Stomach (tissue), 9 donors: ENCODE data around the gene EPHA6. TPM values are rescaled to one million over a fixed set of nuclear protein-coding genes. Genes with fewer than 3 reads are reported as not detected.

ENCODE experiments used
- DNase-seq, 2 donors: peaks; one replicate each; pipeline versions ENCODE4 v3.0.0 to v3.0.0-alpha.2; 2013 to 2019
- H3K27ac ChIP-seq, 5 donors: fragments of 200-600 bp in 4 of 5; sonication (generic) in 4 of 5; one replicate each; pipeline ENCODE4 v1.5.1; 2013 to 2019; ENCODE audit warnings: mild to moderate bottlenecking in 1 of 5, moderate library complexity in 1 of 5
- H3K27me3 ChIP-seq, 3 donors: fragments of 200-600 bp; sonication (generic); one replicate each; pipeline ENCODE4 v1.5.1; 2017 to 2019; ENCODE audit warnings: mixed run types in 1 of 3
- H3K36me3 ChIP-seq, 4 donors: fragments of 200-600 bp; sonication (generic); 1 replicate in 3 of 4; 2 replicates in 1 of 4; pipeline ENCODE4 v1.5.1; 2016 to 2019
- H3K4me1 ChIP-seq, 4 donors: fragments of 200-600 bp; sonication (generic); one replicate each; pipeline ENCODE4 v1.5.1; 2016 to 2019
- H3K4me3 ChIP-seq, 4 donors: fragments of 200-600 bp; sonication (generic) in 3 of 4; one replicate each; pipeline ENCODE4 v1.5.1; 2016 to 2019; ENCODE audit warnings: mild to moderate bottlenecking in 1 of 4
- H3K9me3 ChIP-seq, 4 donors: fragments of 200-600 bp; sonication (generic); one replicate each; pipeline ENCODE4 v1.5.1; 2016 to 2019
- CTCF ChIP-seq, 7 experiments: fragments of 450-650 bp in 4 of 7; fragments of 200-600 bp in 3 of 7; sonication (generic) in 3 of 7; IDR thresholded peaks; one replicate each; pipeline ENCODE4 v1.5.1; 2016 to 2019; ENCODE audit warnings: antibody characterized with exemption in 7 of 7, control low read depth in 2 of 7, mild to moderate bottlenecking in 1 of 7
- EP300 ChIP-seq: sonication (generic); formaldehyde crosslinking; IDR thresholded peaks from one replicate; pipeline ENCODE4 v1.6.1; 2017; ENCODE audit warnings: antibody characterized with exemption
- POLR2A ChIP-seq, 4 donors: fragments of 450-650 bp; IDR thresholded peaks; one replicate each; pipeline ENCODE4 v1.6.1; 2016; ENCODE audit warnings: antibody characterized with exemption in 4 of 4, control low read depth in 2 of 4, mild to moderate bottlenecking in 1 of 4, moderate library complexity in 1 of 4
- POLR2AphosphoS5 ChIP-seq, 3 donors: sonication (generic); formaldehyde crosslinking; IDR thresholded peaks; one replicate each; pipeline ENCODE4 v1.6.1; 2016; ENCODE audit warnings: antibody characterized with exemption in 3 of 3
- WGBS, 5 donors: extraction: QIAGEN DNeasy Blood & Tissue Kit in 3 of 5; methylation state at CpG; one replicate each; pipeline versions ENCODE4 v1.1.5 to v1.1.7; 2013 to 2018; 5-methylcytosine and 5-hydroxymethylcytosine counted together
- intact Hi-C: fragments of 100-400 bp; cut with DNase I; formaldehyde crosslinking; loops from one replicate; pipeline ENCODE4 v1.15.1; 2023; ENCODE audit warnings: low total_unique reads
- polyA plus RNA-seq, 3 donors: library from polyadenylated mRNA; stranded (reverse); fragments of 200-250 nt; gene quantifications; one replicate each; pipeline ENCODE4 v1.2.3, GENCODE V29; 2013
- total RNA-seq, 5 donors: library from RNA; depleted of rRNA; stranded (reverse); fragments of >200 nt; gene quantifications; one replicate each; pipeline versions ENCODE4 v1.1.0 to v1.2.3, GENCODE V29; 2014 to 2016
- donor health status: healthy with polysubstance abuse.
- donor health status: Bipolar disorder and iron deficiency.
- donor health status: healthy.

Gene EPHA6
- total and polyA plus RNA-seq, 8 donors = 0.18 to 179 (median 14.7) TPM; not detected in 4

GRCh38 chr3:96996009-96996408 lies 181.6 kb downstream of the EPHA6 start:
- H3K4me1 ChIP-seq = peaks cover 0 to 13% (median 0%) of the 10 kb centered on the region in 4 donors
- H3K27me3 ChIP-seq = no peaks in the 10 kb centered on the region
- WGBS, 5 donors = 38 to 66% (median 55%) methylated on average over 1 of the region's 1 CpG
- intact Hi-C loops = no loop called here
- DNase-seq = no peak
- peaks cover 0 to 6% (median 0%) of the 10 kb centered on the region in 4 donors for H3K9me3 ChIP-seq
- H3K27ac ChIP-seq = no peak overlapping the region
- H3K36me3 ChIP-seq = no peaks in the 10 kb centered on the region
- no peak overlapping the region for H3K4me3 ChIP-seq
- TF ChIP-seq POLR2A (IDR thresholded peaks at IDR 0.05) (no peak), CTCF (IDR thresholded peaks at IDR 0.05) (no peak), EP300 (no peak), POLR2AphosphoS5 (IDR thresholded peaks at IDR 0.05) (no peak)

- DNase-seq = no peak
- H3K4me1 ChIP-seq = peaks cover 0 to 7% (median 0%) of the 10 kb centered on the region in 4 donors
- no peak overlapping the region for H3K27ac ChIP-seq
- 79 to 88% (median 83%) methylated on average over 1 of the region's 1 CpG for WGBS, 5 donors
- H3K27me3 ChIP-seq = no peaks in the 10 kb centered on the region
- no peaks in the 10 kb centered on the region for H3K36me3 ChIP-seq
- intact Hi-C loops = no loop called here
- no peak overlapping the region for H3K4me3 ChIP-seq
- peaks cover 0 to 4% (median 0%) of the 10 kb centered on the region in 4 donors for H3K9me3 ChIP-seq
- no peak for TF ChIP-seq EP300
- TF ChIP-seq CTCF (IDR thresholded peaks at IDR 0.05) = no peak
- no peak for TF ChIP-seq POLR2AphosphoS5 (IDR thresholded peaks at IDR 0.05)
- no peak for TF ChIP-seq POLR2A (IDR thresholded peaks at IDR 0.05)
These were observed 187.2 kb downstream of the EPHA6 start for GRCh38 chr3:97001611-97002010.

GRCh38 chr3:97009427-97010019 lies 195.1 kb downstream of the EPHA6 start:
- Histone ChIP-seq H3K36me3 (no peaks in the 10 kb centered on the region), H3K9me3 (peaks cover 0 to 14% (median 7%) of the 10 kb centered on the region in 4 donors), H3K4me1 (no peaks in the 10 kb centered on the region), H3K27ac (no peak overlapping the region), H3K4me3 (no peak overlapping the region), H3K27me3 (no peaks in the 10 kb centered on the region)
- TF ChIP-seq CTCF (IDR thresholded peaks at IDR 0.05) (no peak), POLR2A (IDR thresholded peaks at IDR 0.05) (no peak), POLR2AphosphoS5 (IDR thresholded peaks at IDR 0.05) (no peak), EP300 (no peak)
- intact Hi-C loops = no loop called here
- no peak for DNase-seq
- WGBS, 5 donors = 57 to 68% (median 64%) methylated on average over 7 of the region's 7 CpGs

GRCh38 chr3:97010881-97011657 lies 196.7 kb downstream of the EPHA6 start:
- intact Hi-C loops = no loop called here
- WGBS, 5 donors = 65 to 79% (median 73%) methylated on average over 2 of the region's 2 CpGs
- DNase-seq = peak in 1 of 2 donors; percentile 9

More at GRCh38 chr3:97010881-97011657, 196.7 kb downstream of the EPHA6 start:
- H3K4me3 ChIP-seq = no peak overlapping the region
- TF ChIP-seq POLR2A (IDR thresholded peaks at IDR 0.05) (no peak), EP300 (no peak), CTCF (IDR thresholded peaks at IDR 0.05) (no peak), POLR2AphosphoS5 (IDR thresholded peaks at IDR 0.05) (no peak)
- H3K27ac ChIP-seq = no peak overlapping the region
- H3K4me1 ChIP-seq = no peaks in the 10 kb centered on the region
- H3K27me3 ChIP-seq = no peaks in the 10 kb centered on the region
- no peaks in the 10 kb centered on the region for H3K36me3 ChIP-seq
- H3K9me3 ChIP-seq = peaks cover 0 to 14% (median 7%) of the 10 kb centered on the region in 4 donors
